GM04503 (cell line): ENCODE results near the gene ACP1.
"Not testable (repeated sequence)": the region's sequence is repeated elsewhere in the genome, so short reads cannot be mapped to it uniquely, and the experiment has no call there.

Experiments used
- DNase-seq: peaks from one replicate; pipeline ENCODE4 v3.0.0-alpha.2; 2012; ENCODE audit warnings: low read depth

Gene ACP1

DNA sequence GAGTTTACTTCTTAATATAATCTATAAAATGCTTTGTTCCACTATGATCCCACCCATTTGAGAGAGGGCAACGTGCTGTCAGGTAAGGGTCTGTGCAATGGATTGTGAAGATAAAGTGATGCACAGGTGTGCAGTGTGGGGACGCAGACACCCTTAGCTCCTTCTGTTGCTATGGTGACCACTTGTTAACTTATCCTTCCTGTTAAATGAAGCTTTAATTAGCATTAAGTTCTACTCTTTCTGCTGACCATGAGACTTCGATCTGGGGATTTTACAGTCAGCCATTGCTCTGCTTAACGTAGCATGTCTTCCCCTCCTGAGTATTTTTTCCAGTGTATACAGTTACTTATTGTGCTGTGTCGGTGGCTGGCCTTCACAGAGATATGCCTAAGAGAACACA, 46.2 kb downstream of the ACP1 start:
- no peak for DNase-seq

DNA sequence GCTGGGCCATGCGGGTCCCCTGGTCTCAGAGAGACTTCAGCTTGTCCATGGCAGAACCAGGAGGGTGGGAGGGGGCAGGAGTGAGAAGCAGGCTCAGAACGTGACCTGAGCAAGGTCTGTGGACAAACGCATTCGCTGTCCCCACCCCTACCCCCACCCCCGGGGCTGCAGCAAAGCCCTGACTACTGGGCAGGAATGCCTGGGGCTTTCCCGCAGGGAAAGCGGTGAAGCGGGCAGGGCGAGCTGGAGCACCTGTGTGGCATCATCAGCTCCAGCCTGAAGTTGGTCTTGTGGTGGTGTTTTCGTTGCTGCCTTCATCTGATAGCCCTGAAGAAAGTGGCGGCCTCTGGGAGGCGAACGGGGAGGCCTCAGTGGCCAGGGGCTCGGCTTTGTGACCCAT, 49.2 kb downstream of the ACP1 start:
- no peak for DNase-seq

DNA sequence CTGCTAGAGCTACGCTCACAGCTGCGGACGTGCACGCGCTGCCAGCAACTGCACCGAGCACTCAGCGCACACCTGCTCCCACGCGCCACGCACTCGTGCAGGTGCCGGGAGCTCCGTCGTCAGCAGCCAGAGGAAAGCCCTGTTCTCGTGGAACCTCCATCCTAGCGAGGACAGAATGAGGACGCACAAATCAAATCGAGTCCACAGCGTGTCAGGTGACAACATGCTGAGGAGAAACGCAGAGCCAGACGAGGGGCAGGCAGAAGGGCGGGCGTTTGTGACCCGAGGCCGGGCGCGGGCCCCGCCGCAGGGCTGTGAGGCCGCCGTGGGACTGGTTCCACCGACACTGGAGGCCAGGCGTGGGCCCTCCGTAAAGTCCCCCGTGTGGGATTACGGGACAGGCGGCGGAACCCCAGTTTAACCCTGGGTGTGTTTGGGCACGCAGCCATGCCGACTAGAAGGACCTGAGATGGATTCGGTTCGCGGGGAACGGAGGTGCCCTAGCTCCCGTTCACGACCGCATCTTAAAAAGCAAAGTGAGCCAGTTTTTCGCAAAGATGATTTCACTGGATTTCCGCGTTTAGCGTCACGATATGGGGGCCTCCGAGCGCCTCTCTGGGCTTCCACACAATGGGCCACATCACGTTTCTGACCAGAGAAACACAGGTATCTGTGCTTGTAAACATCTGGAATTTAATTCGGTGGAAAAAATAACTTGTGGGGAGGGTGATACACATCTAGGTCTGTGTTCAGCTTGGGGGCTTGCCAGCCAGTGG, 50.0 kb downstream of the ACP1 start:
- DNase-seq: no peak

- not testable (repeated sequence) for DNase-seq
Measured at GRCh38 chr2:315925-316324, 51.2 kb downstream of the ACP1 start.

GRCh38 chr2:316381-316780, 51.6 kb downstream of the ACP1 start:
- DNase-seq: no peak

DNA sequence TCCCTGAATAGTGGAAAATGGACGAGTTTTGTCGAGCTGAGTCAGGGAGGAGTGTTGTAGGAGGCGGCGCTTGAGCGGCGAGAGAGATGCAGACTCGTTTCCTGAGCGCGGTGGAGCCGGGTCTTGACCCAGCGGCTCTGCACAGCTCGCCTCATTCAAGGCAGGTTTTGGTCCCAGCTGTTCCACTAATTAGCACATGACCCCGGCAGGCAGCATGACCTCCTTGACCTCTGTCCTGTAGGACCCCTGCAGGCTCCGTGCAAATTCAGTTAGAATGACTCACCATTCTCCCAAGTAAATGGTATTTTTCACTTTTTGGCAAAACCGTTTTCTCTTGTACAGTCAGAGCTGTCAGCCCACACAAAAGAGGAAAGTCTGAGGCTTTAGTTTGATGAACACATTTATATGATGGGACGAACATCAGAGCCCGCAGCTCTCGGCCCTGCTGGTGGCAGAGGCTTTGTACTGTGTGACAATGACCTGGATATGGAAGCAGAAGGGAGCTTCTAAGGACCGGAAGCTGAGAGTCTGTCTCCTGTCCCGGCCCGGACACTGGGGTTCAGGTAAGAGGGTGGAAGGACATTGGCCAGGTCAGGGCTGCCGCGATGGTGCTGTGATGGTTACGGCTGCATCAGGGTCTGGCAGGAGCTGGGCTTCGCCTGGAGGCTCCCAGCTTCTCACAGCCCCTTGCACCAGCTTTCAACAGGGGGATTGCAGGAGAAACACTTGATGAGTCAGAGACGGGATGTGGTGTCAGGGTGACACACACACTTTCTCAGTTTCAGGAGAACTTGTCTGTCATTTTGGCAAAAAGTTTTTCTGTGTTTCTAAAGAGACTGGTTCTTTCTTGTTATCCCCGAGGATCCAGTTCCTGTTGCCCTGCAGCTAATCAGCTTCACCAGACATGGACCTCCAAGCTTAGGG, 53.0 kb downstream of the ACP1 start:
- peak; percentile 8 for DNase-seq

DNA sequence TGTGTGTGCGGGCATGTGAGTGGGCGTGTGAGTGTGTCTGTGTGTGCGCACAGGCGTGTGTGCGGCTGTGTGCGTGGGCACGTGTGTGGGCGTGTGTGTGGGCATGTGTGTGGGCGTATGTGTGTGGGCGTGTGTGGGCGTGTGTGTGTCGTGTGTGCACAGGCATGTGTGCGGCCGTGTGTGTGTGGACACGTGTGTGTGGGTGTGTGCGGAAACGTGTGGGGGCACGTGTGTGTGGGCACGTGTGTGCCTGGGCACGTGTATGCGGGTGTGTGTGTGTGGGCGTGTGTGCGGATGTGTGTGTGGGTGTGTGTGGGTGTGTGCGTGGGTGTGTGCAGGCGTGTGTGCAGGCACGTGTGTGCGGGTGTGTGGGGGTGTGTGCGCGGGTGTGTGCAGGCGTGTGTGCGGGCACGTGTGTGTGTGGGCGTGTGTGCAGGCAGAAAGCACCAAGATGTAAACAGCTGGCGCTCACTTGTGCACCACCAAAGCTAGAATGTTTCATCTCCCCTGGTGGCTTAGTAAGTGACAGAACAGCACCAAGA, 54.4 kb downstream of the ACP1 start:
- DNase-seq: no peak

DNA sequence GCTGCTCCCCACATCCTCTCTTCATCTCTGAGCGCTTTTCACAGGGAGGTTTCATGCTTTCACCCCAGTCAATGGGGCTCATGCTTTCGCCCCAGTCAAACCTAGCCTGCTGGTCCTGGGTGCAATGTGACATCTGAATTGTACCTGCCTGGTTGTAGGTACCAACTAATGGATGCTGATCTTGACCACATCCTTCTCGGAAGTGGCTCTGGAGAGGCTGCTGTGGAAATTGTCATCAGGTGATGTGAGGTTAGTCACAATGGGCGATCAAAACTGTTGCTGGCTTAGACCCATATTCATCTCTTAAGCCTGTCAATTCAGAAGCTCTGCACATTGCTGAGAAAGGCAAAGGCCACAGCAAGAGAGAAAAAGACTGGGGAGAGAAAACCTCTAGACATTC, 55.8 kb downstream of the ACP1 start:
- no peak for DNase-seq

- no peak for DNase-seq
Measured at GRCh38 chr2:322326-322725, 57.6 kb downstream of the ACP1 start.

DNA sequence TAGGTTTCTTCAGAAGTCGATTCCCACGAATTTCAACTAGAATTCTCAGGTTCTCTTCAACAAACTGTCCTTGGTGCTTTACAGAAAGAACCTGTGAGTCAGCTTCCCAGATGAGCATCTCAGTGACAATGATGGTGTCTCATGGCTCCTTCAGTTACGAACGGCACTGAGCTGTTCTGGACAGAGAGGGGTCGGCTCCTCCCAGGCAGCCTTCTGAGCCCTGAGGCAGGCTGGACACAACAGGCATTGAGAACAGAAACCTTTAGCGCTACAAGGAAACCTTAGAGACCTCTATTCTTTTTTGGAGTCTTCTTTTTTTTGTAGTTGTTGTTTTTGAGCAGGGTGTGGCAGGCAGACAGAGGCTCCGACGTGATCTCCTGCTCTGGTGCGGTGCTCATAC, 58.3 kb downstream of the ACP1 start:
- DNase-seq: no peak
